Measurements from ENCODE around the gene PF4V1.
"Not testable (repeated sequence)": the region's sequence is repeated elsewhere in the genome, so short reads cannot be mapped to it uniquely, and the experiment has no call there.

The PF4V1 gene

GRCh38 chr4:73870768-73871167 lies 17.7 kb downstream of the PF4V1 start:
- no peak for DNase-seq

GRCh38 chr4:73871511-73872310 lies 18.6 kb downstream of the PF4V1 start:
- no peak for DNase-seq

GRCh38 chr4:73872316-73873108 lies 19.4 kb downstream of the PF4V1 start:
- no peak for DNase-seq

DNA sequence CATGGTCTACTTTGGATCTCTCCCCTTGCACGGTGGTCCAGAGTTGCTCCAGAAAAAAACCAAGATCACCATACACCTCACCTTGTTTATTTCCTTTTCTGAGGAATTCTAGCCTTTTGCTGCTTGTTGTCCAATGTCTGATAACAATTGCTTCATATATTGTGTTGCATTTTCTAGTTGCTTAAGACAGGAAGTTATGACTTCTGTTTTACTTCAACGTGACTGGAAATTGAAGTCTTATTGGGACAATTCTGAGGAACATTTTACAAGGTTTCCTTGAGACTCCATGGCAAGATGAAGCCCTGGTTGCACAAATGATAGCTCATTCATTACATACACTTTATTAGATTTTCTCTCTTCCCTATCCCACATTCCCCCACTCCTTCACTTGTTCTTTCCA lies 21.3 kb downstream of the PF4V1 start:
- no peak for DNase-seq

GRCh38 chr4:73875401-73875800 lies 22.3 kb downstream of the PF4V1 start:
- DNase-seq, result no peak

- no peak for DNase-seq
Observed at GRCh38 chr4:73883306-73883705, 30.2 kb downstream of the PF4V1 start.

- no peak for DNase-seq
Observed at GRCh38 chr4:73885574-73886267, 32.6 kb downstream of the PF4V1 start.

GRCh38 chr4:73891326-73891725 lies 38.2 kb downstream of the PF4V1 start:
- DNase-seq, result no peak

GRCh38 chr4:73891739-73892405 lies 38.8 kb downstream of the PF4V1 start:
- DNase-seq, result no peak

DNA sequence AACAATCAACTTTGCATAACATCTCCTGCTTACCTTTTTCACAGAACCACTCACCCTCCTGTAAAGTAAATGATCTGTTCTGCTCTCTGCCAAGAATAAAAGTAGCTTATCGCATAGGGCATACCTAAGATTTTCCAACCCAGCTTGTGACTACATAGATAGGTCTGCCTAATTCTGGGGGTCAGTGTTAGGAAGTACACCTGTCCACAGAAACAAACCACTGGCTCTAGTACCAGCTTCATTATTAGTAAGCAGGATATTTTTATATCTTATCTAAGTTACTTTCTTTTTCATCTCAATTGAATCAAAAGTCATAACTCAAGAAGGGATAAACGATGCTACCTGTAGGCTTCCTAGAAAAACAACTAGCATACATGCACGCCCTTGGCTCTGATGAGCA lies 39.9 kb downstream of the PF4V1 start:
- no peak for DNase-seq

- no peak for DNase-seq
Observed at GRCh38 chr4:73894001-73894400, 40.9 kb downstream of the PF4V1 start.

DNA sequence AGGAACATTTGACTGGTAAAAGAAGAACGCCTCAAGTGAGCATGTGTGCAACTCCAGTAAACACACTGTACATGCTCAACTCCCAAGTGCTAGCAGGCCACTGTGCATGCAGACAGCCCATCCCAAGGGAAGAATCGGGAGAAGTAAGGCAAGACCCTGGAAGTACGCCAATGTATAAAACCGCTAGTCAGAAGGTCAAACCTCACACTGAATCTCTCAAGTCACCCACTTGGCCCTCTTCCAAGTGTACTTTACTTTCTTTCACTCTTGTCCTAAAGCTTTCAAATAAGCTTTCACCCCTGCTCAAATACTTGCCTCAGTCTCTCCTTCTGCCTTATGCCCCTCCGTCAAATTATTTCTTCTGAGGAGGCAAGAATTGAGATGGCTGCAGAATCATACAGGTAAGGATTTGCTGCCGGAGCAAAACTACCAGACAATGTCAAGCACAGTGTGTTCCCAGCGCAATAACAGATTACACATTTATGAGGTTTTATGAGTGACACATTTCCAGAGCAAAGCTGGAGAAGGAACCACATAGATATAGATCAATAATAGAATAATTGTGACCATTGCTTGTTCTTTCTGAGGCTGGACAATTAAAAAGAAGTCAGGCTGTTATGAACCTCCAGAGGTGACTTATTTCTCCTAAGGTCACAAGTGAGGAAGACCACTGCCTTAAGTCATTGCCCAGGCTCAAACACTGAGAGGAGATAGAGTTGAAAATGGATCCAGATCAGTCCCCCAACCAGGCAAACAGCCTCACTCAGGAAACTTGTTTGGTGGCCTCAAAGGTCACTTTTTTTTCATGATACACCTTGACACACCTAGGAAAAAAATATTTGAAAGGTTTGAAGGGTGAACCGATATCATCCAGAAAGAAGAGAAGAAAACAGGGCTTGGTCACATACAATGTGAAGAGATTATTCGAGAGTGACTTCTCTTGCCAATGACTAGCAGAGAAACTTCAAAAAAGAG lies 42.4 kb downstream of the PF4V1 start:
- DNase-seq, result no peak

GRCh38 chr4:73896416-73896815 lies 43.3 kb downstream of the PF4V1 start:
- DNase-seq, result no peak

GRCh38 chr4:73897380-73898136 lies 44.5 kb downstream of the PF4V1 start:
- no peak for DNase-seq

- not testable (repeated sequence) for DNase-seq
Observed at GRCh38 chr4:73899338-73899737, 46.2 kb downstream of the PF4V1 start.

- no peak for DNase-seq
Observed at GRCh38 chr4:73901031-73901430, 47.9 kb downstream of the PF4V1 start.

GRCh38 chr4:73902038-73902637 lies 49.0 kb downstream of the PF4V1 start:
- DNase-seq, result no peak

GRCh38 chr4:73902817-73903547 lies 49.9 kb downstream of the PF4V1 start:
- DNase-seq, result no peak
